GM18502 (cell line): ENCODE data around the gene LIPI.
"Not testable (repeated sequence)": the region's sequence is repeated elsewhere in the genome, so short reads cannot be mapped to it uniquely, and the experiment has no call there.

Source experiments
- ATAC-seq: cut with Tn5 transposase; IDR thresholded peaks from one replicate; pipeline ENCODE4 v1.9.1; 2021; ENCODE audit warnings: mild to moderate bottlenecking; ENCODE audit not compliant: unreplicated experiment, poor library complexity

LIPI gene

DNA sequence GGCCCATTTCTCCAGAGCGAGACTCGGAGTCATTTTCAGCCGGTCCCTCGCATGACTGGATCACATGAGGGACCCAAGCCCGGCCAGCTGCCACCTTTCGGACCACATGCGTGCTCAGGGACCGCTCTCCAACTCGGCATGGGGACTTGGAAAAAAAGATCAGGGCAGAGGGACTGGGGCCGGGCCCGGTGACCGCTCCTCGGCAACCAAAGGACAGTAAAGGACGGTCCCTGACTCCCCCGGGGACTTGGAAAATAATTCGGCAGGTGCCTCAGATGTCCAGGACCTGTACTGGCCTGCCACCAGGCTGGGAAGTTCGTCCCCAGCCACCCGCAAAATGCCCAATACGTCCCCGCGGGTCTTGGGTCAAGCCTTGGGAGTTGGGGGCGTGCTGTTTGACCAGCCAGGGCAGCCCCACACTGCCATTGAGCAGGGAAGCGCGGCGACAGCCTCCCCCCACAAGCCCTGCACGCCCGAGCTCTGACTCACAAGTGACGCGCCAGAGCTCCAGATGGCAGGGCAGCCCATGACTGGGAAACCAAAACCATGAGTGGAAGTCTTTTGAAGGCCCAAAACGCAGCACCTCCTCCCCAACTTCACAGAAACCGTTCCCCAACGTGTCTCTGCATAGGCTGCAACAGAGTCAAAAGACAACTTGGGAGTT lies 134.5 kb downstream of the LIPI start:
- ATAC-seq, result no peak

- no peak for ATAC-seq
These were observed 135.2 kb downstream of the LIPI start for GRCh38 chr21:14075346-14076142.

GRCh38 chr21:14074177-14074576 lies 136.6 kb downstream of the LIPI start:
- ATAC-seq, result no peak

GRCh38 chr21:14073615-14074014 lies 137.1 kb downstream of the LIPI start:
- ATAC-seq, result no peak

- ATAC-seq, result no peak
These were observed 137.8 kb downstream of the LIPI start for GRCh38 chr21:14072761-14073535.

DNA sequence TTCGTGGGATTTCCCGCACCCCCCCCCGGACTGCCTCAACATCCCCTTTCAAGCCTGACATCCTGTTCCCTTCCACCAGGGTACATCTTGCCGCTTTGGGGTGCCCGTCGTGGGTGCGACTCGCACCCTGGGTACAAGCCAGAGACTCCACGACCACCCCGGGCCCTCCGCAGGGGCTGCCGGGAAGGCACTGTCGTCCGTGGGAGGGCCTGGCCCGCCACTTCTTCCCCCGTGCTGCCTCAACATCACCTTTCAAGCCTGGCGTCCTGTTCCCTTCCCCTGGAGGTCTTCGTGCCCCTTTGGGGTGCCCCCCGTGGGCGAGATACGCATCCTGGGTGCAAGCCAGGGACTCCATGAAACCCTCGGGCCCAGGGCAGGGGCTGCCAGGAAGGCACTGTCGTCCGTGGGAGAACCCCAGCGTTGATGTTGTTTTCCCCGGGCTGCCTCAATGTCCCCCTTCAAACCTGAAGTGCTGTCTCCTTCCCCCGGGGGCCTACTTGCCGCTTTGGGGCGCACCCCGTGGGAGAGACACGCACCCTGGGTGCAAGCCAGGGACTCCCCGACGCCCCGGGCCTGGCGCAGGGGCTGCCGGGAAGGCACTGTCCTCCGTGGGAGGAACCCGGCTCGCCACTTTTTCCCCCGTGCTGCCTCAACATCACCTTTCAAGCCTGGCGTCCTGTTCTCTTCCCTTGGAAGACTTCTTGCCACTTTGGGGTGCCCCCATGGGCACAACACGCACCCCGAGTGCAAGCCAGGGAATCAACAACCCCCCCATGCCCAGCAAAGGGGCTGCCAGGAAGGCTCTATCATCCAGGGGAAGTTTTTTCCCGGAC lies 138.6 kb downstream of the LIPI start:
- ATAC-seq, result no peak

DNA sequence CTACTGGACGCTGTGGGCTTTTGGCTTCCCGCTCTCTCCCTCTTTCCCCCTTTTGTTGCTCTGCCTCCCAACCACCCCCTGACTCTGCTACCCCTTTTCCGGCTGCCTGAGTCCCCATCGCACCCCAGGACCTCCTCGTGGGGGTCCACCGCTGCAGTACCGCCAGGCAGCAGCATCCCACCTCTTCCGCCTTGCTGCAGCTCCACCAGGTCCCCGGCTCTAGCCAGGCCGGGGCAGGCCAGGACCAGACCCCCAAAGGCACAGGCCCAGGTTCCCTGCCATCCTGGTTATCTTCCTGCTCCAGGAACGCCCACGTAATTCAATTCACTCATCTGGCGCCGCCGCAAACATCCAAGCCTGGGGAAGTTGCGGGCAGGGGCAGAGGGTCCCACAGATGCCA lies 139.8 kb downstream of the LIPI start:
- ATAC-seq, result no peak

DNA sequence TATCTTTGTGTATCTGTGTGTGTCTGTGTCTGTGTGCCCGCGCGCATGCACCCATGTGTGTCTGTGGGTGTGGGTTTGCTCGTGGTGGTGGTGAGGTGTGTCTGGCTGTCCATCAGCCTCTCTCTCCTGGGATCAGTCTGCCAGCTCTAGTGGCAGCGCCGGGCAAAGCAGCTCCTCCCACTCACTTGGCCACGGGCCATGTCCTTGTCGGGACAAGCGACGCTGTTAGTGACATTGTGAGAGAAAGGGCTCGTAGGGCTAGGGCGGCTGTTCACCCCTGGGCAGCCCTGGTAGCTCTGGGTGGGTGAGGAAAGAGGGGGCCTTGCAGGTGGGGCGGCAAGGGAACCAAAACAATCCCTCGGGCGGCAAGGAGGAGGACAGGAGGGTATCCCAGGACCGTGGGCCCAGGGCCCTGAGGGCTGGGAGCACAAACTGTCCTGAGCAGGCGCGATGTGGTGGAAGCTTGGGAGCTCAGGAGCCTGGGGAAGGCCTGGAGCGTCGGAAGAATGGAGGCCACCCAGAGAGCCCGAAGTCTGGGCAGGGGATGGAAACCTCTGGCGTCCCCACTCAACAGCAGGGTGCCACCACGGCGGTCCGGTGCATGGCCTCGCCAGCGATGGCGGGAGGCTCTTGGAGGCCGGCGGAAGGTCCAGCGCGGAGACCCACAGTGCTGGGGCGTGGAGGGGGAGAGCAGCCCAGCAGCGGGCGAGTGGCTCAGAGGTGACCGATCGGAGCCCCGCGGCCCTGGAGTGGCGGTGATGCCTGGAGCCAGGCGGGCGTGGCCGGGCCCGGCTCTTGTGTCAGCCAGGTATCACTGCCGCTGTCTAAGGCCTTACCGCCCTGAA lies 140.5 kb downstream of the LIPI start:
- no peak for ATAC-seq

GRCh38 chr21:14064296-14064645 lies 146.5 kb downstream of the LIPI start:
- no peak for ATAC-seq

DNA sequence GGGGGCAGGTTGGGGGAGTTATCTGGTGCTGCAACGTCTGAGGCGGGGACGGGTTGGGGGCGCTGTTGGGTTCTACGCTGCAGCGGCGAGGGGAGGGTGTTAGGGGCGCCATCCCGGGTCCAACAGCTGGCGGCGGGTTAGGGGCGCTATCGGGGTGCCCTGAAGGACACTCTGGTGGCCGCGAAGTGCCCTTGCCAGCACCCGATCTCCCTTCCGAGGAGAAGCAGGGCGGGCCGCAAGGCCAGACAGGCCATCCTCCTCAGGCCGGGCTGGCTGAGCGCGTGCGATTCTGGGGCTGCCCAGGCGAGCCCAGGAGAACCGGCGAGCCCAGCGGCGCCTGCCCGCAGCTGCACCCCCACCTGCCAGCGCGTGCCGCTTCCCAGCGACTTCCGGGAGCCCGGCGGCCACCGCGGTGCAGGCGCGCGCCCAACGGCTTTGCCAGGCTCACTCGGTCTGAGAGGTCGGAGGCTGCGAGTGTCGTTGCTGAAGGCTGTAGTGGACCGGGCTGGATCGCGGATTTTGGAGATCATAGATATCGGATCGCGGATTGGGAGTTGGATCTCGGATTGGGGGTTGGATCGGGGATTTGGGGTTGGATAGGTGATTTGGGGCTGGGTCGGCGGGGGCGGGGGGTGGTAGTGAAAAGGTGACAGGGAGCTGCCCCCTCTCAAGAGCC lies 147.0 kb downstream of the LIPI start:
- ATAC-seq, result not testable (repeated sequence)

GRCh38 chr21:14062684-14063083 lies 148.1 kb downstream of the LIPI start:
- ATAC-seq, result not testable (repeated sequence)

- ATAC-seq, result not testable (repeated sequence)
These were observed 148.9 kb downstream of the LIPI start for GRCh38 chr21:14061820-14062219.

DNA sequence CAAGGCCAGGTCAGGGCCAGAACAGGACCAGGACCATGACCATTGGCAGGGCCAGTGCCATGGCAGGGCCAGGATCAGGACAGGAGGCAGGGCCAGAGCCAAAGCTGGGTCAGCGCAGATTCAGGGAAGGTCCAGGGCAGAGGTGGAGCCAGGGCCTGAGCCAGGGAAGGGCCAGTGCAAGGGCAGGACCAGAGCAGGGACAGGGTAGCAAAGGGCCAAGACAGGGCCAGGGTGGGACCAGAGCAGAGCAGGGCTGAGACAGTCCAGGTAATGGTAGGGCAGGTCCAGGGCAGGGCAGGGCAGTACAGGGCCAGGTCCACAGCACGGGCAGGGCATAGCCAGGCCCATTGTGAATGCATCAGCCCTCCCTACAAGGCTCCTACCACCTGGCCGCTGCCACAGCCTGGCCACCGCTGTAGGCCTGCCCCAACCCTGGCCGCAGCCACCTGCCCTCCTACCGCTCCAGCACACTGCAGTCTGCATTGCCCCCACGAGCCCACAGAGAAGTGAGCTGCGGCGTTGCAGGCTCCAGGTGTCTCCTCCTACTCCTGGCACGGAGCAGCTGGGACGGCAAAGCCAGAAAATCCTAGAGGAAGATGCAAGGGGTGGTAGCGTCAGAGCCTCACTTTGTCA lies 151.6 kb downstream of the LIPI start:
- ATAC-seq, result not testable (repeated sequence)
